Effector memory CD8-positive, alpha-beta T cell (primary cell): ENCODE measurements around the gene DDX54.
"Not testable (repeated sequence)": the region's sequence is repeated elsewhere in the genome, so short reads cannot be mapped to it uniquely, and the experiment has no call there.

Experiments
- ATAC-seq: fragments of 150-1000 bp; cut with Tn5 transposase; replicated peaks from 2 replicates; pipeline ENCODE4 v1.10.0; 2021; ENCODE audit warnings: mild to moderate bottlenecking, moderate library complexity
- DNase-seq, 3 experiments: peaks; one replicate each; pipeline ENCODE4 v3.0.0; 2021
- H3K27ac Mint-ChIP-seq, 2 donors: one replicate each; pipeline ENCODE4 v1.8.0; 2022; ENCODE audit warnings: mild to moderate bottlenecking in 2 of 2, mixed read lengths in 2 of 2, moderate library complexity in 2 of 2
- H3K27me3 Mint-ChIP-seq, 2 donors: one replicate each; pipeline ENCODE4 v1.8.0; 2022; ENCODE audit warnings: mixed read lengths in 2 of 2
- H3K36me3 Mint-ChIP-seq: one replicate; pipeline ENCODE4 v1.8.0; 2022; ENCODE audit warnings: mild to moderate bottlenecking, moderate library complexity, mixed read lengths; ENCODE audit not compliant: insufficient read depth
- H3K4me1 Mint-ChIP-seq, 2 donors: one replicate each; pipeline ENCODE4 v1.8.0; 2022; ENCODE audit warnings: low read depth in 2 of 2, mixed read lengths in 2 of 2
- H3K4me3 Mint-ChIP-seq, 2 donors: one replicate each; pipeline ENCODE4 v1.8.0; 2022; ENCODE audit warnings: mild to moderate bottlenecking in 2 of 2, mixed read lengths in 2 of 2, moderate library complexity in 2 of 2
- H3K9me3 Mint-ChIP-seq, 2 donors: one replicate each; pipeline ENCODE4 v1.8.0; 2022; ENCODE audit warnings: mixed read lengths in 2 of 2

Gene DDX54

DNA sequence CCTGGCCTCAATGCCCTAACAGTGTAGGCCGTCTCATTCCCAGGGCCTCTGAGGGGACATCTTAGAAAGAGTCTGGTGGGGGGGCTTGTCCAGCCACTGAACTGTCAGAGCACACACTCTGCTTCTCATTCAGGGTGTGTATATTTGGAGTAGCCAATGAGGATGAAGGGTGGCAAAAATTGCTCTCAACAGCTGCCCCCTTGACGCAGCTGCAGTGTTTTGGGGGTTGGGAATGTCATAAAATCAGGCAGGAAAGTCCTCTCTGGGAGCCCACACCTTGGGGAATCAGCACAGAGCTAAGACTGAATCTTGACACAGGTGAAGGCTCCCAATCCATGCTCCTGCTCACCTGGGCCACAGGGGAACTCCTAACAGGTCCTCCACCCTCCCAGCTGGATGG, 51.2 kb downstream of the DDX54 start:
- H3K27me3 Mint-ChIP-seq, result peaks cover 15 to 22% of the 10 kb centered on the region in 2 donors
- no peaks in the 10 kb centered on the region for H3K9me3 Mint-ChIP-seq
- H3K36me3 Mint-ChIP-seq, result no peaks in the 10 kb centered on the region
- ATAC-seq (no peak), DNase-seq (no peak)
- no peak overlapping the region for H3K27ac Mint-ChIP-seq
- H3K4me1 Mint-ChIP-seq, result peaks cover 5 to 16% of the 10 kb centered on the region in 2 donors
- peak overlapping the region in 1 of 2 donors; percentile 14 for H3K4me3 Mint-ChIP-seq

DNA sequence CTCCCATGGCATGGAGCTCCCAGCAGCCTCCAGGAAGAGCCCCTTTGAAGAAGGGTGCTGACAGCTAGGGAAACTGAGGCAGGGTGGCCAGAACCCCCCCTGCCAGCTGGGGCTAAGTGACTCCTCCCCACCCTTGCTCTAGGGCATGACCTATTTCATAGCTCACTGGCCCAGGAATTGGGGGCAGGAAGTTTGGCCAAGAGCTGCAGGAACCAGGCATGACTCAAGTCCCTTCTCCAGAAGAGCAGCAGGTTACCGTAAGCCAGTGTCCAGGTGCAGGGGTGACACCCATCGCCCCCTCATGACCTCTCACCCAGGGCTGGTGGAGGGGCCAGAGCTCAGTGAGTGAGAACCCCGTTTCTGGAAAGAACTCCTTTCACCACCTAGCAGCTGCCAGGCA, 51.6 kb downstream of the DDX54 start:
- H3K27me3 Mint-ChIP-seq, result peaks cover 15 to 22% of the 10 kb centered on the region in 2 donors
- H3K27ac Mint-ChIP-seq, result no peak overlapping the region
- peaks cover 5 to 16% of the 10 kb centered on the region in 2 donors for H3K4me1 Mint-ChIP-seq
- no peaks in the 10 kb centered on the region for H3K9me3 Mint-ChIP-seq
- ATAC-seq (no peak), DNase-seq (no peak)
- peak overlapping the region in 1 of 2 donors; percentile 14 for H3K4me3 Mint-ChIP-seq
- H3K36me3 Mint-ChIP-seq, result no peaks in the 10 kb centered on the region

DNA sequence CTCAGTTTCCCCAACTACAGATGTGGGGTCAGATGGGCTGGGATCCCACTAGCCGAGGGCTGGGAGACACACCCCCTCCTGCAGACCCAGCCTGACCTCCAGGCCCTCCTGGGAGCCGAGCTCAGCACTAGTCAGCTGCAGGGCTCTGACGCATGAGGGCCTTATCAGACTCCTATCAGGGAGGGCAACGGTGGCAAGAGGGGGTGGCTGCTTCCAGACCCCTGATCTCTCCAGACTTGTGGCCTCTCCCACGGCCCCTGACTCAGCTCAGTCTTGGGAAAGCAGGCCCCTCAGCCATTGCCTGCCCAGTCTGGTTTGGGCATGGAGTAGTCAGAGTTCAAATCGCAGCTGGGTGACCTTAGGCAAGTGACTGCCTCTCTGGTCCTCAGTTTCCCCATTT, 52.2 kb downstream of the DDX54 start:
- DNase-seq, result no peak
- no peaks in the 10 kb centered on the region for H3K9me3 Mint-ChIP-seq
- H3K27me3 Mint-ChIP-seq, result peaks cover 20 to 22% of the 10 kb centered on the region in 2 donors
- no peaks in the 10 kb centered on the region for H3K36me3 Mint-ChIP-seq
- H3K4me1 Mint-ChIP-seq, result peaks cover 5 to 16% of the 10 kb centered on the region in 2 donors
- no peak overlapping the region for H3K4me3 Mint-ChIP-seq
- no peak overlapping the region for H3K27ac Mint-ChIP-seq
- ATAC-seq, result no peak

DNA sequence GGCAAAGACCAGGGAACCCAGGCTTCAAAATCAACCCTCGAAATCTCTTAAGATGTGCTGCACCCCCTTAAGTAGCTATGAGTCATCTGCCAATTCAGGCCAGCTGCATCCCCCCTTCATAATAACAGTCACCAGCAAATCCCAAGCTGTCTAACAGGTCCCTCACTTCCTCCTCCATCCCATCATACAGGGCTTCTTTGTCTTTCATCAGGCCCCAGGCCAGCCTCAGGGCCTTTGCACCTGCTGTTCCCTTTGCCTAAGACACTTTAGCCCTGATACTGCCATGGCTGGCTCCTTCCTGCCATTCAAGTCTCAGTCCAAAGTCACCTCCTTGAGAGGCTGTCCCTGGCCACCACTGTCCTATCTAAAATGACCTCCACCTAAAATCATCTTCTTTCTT, 53.7 kb downstream of the DDX54 start:
- Mint-ChIP-seq H3K36me3 (no peaks in the 10 kb centered on the region), H3K27ac (no peak overlapping the region), H3K4me3 (no peak overlapping the region), H3K4me1 (peaks cover 5 to 13% of the 10 kb centered on the region in 2 donors), H3K9me3 (no peaks in the 10 kb centered on the region), H3K27me3 (peaks cover 15 to 16% of the 10 kb centered on the region in 2 donors)
- ATAC-seq, result no peak
- no peak for DNase-seq

DNA sequence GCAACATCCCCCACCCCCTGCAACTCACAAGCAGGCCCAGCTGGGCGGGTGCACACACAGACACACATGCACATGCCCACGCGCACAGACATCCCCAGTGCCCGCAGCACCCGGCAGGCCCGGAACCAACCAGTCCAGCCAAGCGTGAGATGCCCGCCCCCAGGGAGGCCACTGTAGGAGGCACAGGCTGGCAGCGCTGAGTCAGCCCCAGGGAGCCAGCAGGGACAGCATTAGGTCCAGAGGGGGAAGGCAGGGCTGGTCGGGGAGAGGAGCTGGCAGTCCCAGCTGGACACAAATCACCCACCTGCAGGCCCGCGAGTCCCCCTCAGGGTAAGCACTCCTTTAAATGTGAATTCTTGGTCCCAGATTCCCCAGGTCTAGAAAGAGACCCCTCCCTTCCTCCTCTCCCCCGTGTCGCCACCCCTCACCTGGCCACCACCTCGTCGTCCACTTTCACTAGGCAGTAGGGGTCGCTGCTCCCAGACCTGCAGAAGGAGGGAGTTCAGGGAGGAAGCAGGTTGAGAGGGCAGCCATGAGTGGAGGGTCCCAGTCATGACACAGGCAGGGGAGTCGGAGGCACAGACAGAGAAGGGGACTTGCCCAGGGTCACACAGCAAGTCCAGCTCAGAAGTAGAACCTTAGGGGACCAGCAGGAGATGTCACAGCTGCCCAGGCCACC, 54.7 kb downstream of the DDX54 start:
- peaks cover 7% of the 10 kb centered on the region in 2 donors for H3K27me3 Mint-ChIP-seq
- H3K4me1 Mint-ChIP-seq, result peaks cover 0 to 6% of the 10 kb centered on the region in 2 donors
- H3K27ac Mint-ChIP-seq, result no peak overlapping the region
- H3K9me3 Mint-ChIP-seq, result no peaks in the 10 kb centered on the region
- no peaks in the 10 kb centered on the region for H3K36me3 Mint-ChIP-seq
- no peak overlapping the region for H3K4me3 Mint-ChIP-seq
- DNase-seq (no peak), ATAC-seq (peak; percentile 32)

DNA sequence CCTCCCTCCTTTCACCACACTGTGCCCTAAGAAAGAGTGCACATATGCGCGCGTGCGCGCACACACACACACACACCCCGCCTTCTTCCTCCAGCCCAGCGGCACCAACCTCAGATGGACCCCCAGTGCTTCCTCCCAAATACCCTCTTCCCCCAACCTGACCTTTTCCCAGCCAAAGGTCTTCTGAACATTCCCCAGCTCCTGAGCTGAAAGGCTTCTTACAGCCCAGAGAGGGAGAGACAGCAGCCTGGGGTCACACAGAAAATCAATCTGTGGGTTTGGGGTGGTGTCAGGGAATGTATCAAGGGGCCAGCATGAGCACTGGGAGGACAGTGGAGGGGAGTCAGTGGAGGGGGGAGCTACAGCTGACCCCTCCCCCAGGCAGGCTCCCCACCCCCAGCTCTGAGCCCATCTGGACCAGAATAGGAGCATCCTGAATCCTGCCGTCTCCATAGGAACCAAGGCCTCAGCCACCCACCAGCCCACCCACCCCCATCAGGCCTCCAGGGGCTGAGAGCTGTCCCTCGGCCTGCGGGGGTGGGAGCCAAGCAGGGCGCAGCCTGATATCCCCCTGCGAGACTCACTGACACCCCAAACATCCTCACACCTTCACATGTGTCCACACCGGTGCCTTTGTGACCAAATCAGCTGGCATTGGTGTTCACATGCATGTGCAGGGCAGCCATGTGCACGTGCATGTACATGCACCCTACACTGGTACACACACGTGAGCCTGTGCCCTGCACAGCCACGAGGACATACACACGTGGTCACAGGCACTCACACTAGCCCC, 55.4 kb downstream of the DDX54 start:
- H3K36me3 Mint-ChIP-seq, result no peaks in the 10 kb centered on the region
- ATAC-seq, result no peak
- no peak overlapping the region for H3K27ac Mint-ChIP-seq
- H3K4me3 Mint-ChIP-seq, result no peak overlapping the region
- peaks cover 0 to 2% of the 10 kb centered on the region in 2 donors for H3K4me1 Mint-ChIP-seq
- DNase-seq, result no peak
- no peaks in the 10 kb centered on the region for H3K9me3 Mint-ChIP-seq
- H3K27me3 Mint-ChIP-seq, result peaks cover 0 to 6% of the 10 kb centered on the region in 2 donors

DNA sequence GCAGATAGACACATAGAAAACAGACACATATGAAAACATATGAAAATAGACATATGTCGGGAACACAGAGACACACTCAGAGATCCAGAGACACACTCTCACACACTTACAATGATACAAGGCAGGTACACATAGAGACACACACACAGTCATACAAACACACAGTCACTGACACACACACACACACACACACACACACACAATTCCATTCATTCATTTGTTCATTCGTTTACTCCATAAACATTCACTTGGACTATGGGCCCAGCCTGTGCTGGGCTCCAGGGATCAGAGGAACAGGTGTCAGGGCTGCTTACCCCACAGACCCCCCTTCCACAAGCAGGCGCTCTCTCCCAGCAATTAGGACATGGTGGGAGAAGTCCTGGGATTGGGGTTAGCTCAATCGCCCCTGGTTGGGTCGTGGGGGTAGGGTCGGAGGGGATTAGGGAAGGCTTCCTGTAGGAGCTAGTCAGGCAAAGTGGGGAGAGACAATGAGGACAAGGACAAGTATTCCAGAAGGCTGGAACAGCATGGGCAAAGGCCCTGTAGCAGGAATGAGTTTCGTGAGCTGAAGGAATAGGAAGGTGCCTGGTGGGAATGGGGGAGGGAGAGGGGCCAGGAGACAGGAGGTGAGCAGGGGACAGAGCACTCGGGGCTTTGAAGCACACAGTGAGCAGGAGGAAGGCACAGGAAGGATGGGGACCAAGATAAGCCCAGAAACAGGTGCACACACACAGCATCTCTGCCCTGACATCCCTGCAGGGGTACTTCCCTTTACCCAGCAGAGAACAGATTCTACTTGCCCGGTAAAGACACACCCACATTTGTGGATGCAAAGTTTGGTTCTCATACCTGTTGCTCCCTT, 56.2 kb downstream of the DDX54 start:
- Mint-ChIP-seq H3K27me3 (peaks cover 0 to 6% of the 10 kb centered on the region in 2 donors), H3K27ac (peak overlapping the region in 1 of 2 donors; percentile 12), H3K4me1 (peaks cover 0 to 2% of the 10 kb centered on the region in 2 donors), H3K9me3 (no peaks in the 10 kb centered on the region), H3K36me3 (no peaks in the 10 kb centered on the region), H3K4me3 (no peak overlapping the region)
- DNase-seq (no peak), ATAC-seq (no peak)

DNA sequence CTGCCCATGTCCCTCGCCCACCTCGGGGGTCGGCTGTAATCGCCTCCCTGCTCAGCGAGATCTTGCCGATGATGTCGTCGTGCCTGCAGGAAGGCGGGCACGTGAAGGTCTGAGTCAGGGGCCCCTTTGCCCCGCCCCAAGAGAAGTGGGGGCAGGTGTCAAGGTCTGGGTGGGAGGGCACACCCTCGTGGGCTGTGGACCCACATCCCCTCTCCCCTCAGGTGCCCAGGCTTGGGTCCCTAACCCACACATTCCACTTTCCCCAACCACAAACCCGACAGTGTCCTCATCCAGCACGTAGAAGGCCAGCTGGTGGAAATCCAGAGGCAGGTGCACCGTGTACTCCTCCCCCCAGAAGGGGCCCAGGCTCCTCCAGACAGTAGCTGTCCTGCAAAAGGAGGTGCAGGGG, 57.5 kb downstream of the DDX54 start:
- peaks cover 0 to 6% of the 10 kb centered on the region in 2 donors for H3K27me3 Mint-ChIP-seq
- DNase-seq, result no peak
- H3K4me3 Mint-ChIP-seq, result no peak overlapping the region
- peak overlapping the region in 1 of 2 donors; percentile 12 for H3K27ac Mint-ChIP-seq
- H3K36me3 Mint-ChIP-seq, result no peaks in the 10 kb centered on the region
- H3K4me1 Mint-ChIP-seq, result peaks cover 0 to 2% of the 10 kb centered on the region in 2 donors
- ATAC-seq, result no peak
- no peaks in the 10 kb centered on the region for H3K9me3 Mint-ChIP-seq

DNA sequence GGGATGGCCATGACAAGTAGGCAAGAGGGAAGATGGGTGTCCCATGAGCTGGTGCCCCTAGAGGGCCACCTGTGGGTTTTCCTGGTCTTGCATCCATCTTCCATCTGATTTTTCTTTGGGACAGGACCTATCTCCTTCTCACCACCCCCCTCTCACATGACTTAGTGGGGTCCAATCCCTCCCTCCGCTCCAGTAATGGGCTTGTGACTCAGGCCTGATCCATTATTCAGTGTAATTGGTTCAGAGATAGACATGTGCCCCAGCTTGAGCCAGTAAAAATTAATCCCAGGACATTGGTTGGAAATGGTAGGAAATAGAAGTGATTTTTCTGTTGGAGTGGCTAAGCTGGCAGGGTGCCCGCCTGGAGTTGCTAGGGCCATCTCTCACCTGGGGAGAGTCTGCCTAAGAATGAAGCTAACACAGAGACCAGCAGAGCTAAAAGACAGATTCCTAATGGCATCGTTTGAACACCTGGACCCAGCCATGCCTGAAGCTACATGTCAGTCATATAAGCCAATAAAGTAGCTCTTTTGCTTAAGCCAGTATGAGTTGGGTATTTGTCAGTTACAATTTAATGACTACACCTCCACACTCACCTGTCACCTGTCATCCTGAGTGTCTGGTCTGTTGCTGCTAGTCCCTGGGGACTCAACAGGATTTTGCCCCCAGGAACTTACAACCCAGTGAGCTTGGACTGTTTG, 64.5 kb downstream of the DDX54 start:
- H3K27ac Mint-ChIP-seq, result no peak overlapping the region
- no peak overlapping the region for H3K4me3 Mint-ChIP-seq
- ATAC-seq (no peak), DNase-seq (no peak)
- H3K9me3 Mint-ChIP-seq, result no peaks in the 10 kb centered on the region
- H3K36me3 Mint-ChIP-seq, result no peaks in the 10 kb centered on the region
- H3K27me3 Mint-ChIP-seq, result peaks cover 11 to 18% of the 10 kb centered on the region in 2 donors
- H3K4me1 Mint-ChIP-seq, result no peaks in the 10 kb centered on the region

DNA sequence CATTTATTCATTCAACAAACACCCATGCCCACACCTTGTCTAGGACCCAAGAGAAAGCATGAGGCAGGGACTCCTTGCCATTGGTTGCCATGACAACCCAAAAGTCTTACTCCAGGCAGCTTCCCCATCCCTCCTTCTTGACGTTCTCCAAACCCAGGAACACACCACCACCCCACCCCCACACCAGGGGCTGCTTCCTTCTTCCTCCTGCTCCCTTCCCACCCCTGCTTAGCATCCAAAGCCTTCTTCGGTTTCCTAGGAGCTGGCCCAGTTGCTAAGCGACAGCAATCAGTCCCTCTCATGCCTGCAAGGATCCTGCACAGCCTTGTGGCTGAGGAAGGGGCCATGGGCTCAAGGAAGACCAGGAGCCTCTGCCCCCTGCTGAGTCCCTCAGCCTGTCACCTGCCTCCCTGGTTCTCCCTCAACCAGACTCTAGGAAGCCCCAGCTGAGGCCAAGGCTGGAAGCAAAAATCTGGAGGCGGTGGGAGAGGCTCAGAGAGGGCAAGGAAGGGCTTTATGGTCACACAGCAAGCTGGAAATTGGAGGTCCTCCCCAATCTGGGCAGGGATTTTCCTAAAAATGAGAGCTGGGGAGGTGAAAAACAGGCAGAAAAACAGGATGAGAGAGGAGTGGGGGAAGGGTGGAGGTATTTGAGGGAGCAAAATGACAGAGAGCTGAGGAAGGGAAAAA, 65.2 kb downstream of the DDX54 start:
- H3K27me3 Mint-ChIP-seq, result peaks cover 11 to 18% of the 10 kb centered on the region in 2 donors

DNA sequence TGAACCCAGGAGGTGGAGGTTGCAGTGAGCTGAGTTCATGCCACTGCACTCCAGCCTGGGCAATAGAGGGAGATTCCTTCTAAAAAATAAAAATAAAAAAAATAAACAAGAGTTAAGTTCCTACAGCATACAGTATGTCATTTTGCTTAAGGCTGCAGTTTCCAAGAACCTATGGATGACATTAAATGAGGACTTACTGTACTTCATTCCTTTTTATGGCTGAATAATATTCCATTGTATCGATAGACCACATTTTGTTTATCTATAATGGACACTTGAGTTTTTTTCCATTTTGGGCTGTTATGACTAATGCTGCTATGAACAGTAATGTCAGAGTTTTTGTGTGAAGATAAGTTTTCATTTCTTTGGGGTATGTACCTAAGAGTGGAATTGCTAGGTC, 67.1 kb downstream of the DDX54 start:
- H3K4me3 Mint-ChIP-seq, result no peak overlapping the region

More for the DNA sequence above, 65.2 kb downstream of the DDX54 start:
- ATAC-seq (no peak), DNase-seq (no peak)
- no peaks in the 10 kb centered on the region for H3K9me3 Mint-ChIP-seq
- H3K4me1 Mint-ChIP-seq, result no peaks in the 10 kb centered on the region
- H3K27ac Mint-ChIP-seq, result no peak overlapping the region
- H3K36me3 Mint-ChIP-seq, result no peaks in the 10 kb centered on the region
- H3K4me3 Mint-ChIP-seq, result no peak overlapping the region

DNA sequence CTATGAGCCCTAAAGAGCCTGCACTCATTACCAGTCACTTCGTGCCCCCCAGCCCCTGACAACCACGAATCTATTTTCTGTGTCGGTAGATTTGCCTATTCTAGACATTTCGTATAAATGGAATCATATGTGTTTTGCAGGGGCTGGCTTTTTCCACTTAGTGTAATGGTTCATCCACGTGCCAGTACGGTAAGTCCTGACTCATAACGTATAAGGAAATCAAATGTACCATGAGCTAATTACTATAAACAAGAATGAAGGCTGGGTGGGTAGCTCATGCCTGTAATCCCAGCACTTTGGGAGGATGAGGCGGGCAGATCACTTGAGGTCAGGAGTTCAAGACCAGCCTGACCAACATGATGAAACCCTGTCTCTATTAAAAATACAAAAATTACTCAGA, 67.6 kb downstream of the DDX54 start:
- peaks cover 11 to 31% of the 10 kb centered on the region in 2 donors for H3K27me3 Mint-ChIP-seq
- not testable (repeated sequence) for H3K4me1 Mint-ChIP-seq, ATAC-seq, H3K9me3 Mint-ChIP-seq, H3K27ac Mint-ChIP-seq, H3K36me3 Mint-ChIP-seq, H3K4me3 Mint-ChIP-seq, DNase-seq

More for the DNA sequence above, 67.1 kb downstream of the DDX54 start:
- no peak for DNase-seq
- H3K9me3 Mint-ChIP-seq, result no peaks in the 10 kb centered on the region
- H3K27ac Mint-ChIP-seq, result no peak overlapping the region
- no peak for ATAC-seq
- peaks cover 2% of the 10 kb centered on the region for H3K36me3 Mint-ChIP-seq
- peaks cover 11 to 26% of the 10 kb centered on the region in 2 donors for H3K27me3 Mint-ChIP-seq
- no peaks in the 10 kb centered on the region for H3K4me1 Mint-ChIP-seq
